ENCODE data around the gene FRMD5. TPM values are rescaled to one million over a fixed set of nuclear protein-coding genes. Genes with fewer than 3 reads are reported as not detected.

Gene FRMD5
- total RNA-seq, 4 donors from 2014 or later: 0.13 to 0.37 (median 0.24) TPM; not detected in 1

GRCh38 chr15:44029003-44029402 lies 166.1 kb downstream of the FRMD5 start:
- ATAC-seq (ENCODE audit: low FRiP score) (no peak), DNase-seq (ENCODE audit: low spot score) (no peak)
- TF ChIP-seq CTCF (IDR thresholded peaks at IDR 0.05): no peak

- no peak for TF ChIP-seq CTCF (IDR thresholded peaks at IDR 0.05)
- DNase-seq (ENCODE audit: low spot score) (no peak), ATAC-seq (ENCODE audit: low FRiP score) (no peak)
These were observed 166.7 kb downstream of the FRMD5 start for GRCh38 chr15:44028349-44028748.

GRCh38 chr15:44024155-44024554 lies 170.9 kb downstream of the FRMD5 start:
- TF ChIP-seq CTCF (IDR thresholded peaks at IDR 0.05): no peak
- ATAC-seq (ENCODE audit: low FRiP score) (no peak), DNase-seq (ENCODE audit: low spot score) (no peak)

- ATAC-seq (ENCODE audit: low FRiP score) (no peak), DNase-seq (ENCODE audit: low spot score) (no peak)
- TF ChIP-seq CTCF (IDR thresholded peaks at IDR 0.05): no peak
These were observed 171.9 kb downstream of the FRMD5 start for GRCh38 chr15:44023176-44023575.

DNA sequence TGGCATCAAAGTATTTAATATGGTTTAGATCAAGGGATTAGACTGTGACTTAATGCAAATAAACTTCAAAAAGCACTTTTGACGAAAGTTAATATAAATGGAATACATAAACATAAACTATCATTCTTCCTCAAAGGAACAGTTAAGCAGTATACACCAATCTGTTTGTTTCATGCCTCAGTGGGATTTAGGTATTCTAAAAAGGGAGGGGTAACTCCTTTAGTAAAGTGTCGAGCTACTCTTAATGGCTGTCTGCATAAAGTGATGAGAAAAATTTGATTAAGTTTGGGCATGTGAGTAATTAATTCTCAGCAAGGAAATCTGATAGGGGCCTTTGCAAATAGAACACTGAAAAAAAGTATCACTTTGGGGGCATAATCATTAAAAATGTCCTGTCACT lies 176.9 kb downstream of the FRMD5 start:
- TF ChIP-seq CTCF (IDR thresholded peaks at IDR 0.05): no peak
- ATAC-seq (ENCODE audit: low FRiP score): no peak
- no peak for DNase-seq (ENCODE audit: low spot score)

- no peak for DNase-seq (ENCODE audit: low spot score)
- no peak for TF ChIP-seq CTCF (IDR thresholded peaks at IDR 0.05)
- ATAC-seq (ENCODE audit: low FRiP score): no peak
These were observed 179.3 kb downstream of the FRMD5 start for GRCh38 chr15:44015545-44016305.

DNA sequence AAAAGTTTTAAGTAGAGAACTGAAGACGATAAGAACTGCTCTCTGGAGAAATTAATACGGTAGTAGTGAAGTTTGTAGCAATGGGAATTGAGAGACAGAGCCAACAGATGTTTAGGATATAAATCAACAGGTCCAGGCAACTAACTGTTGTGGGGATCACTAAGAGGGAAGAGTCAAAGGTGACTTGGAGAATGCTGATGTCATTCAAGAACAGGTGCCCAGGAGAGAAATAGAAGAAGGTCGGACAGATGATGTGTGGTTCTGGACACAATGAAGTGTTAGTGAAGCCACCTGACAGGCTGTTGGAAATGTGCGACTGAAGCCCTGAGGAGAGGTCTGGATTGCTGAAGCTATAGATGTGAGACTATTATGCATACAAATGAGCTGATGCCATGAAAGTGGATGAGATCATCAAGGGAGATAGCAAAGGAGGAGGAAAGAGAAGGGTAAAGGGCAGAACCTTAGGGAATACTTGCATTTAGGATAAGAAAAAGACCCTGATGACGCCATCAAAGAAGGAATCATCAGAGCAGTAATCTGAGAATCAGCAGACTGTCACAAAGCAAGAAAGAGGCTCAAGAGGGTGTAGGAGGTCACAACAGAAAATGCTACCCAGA lies 183.7 kb downstream of the FRMD5 start:
- TF ChIP-seq CTCF (IDR thresholded peaks at IDR 0.05): no peak
- no peak for DNase-seq (ENCODE audit: low spot score)

More for the DNA sequence above, 183.7 kb downstream of the FRMD5 start:
- no peak for ATAC-seq (ENCODE audit: low FRiP score)

All from omental fat pad (tissue), 4 donors.